VCaP (cell line): Measurements from ENCODE around the gene LAMB4.

Experiments used
- H3K27ac ChIP-seq: fragments of 450-650 bp; 2 replicates; pipeline ENCODE4 v1.5.1; 2017
- CTCF ChIP-seq: fragments of 450-650 bp; conservative IDR thresholded peaks from 2 replicates; pipeline ENCODE4 v1.5.1; 2017; ENCODE audit warnings: mild to moderate bottlenecking, moderate library complexity

Gene LAMB4

GRCh38 chr7:108008240-108008639, 121.9 kb downstream of the LAMB4 start:
- TF ChIP-seq CTCF, result no peak
- H3K27ac ChIP-seq, result no peak overlapping the region

GRCh38 chr7:108007762-108008161, 122.4 kb downstream of the LAMB4 start:
- TF ChIP-seq CTCF, result no peak
- no peak overlapping the region for H3K27ac ChIP-seq

GRCh38 chr7:108007261-108007660, 122.9 kb downstream of the LAMB4 start:
- no peak for TF ChIP-seq CTCF

GRCh38 chr7:108004220-108005142, 125.7 kb downstream of the LAMB4 start:
- H3K27ac ChIP-seq, result peak overlapping the region; percentile 95
- no peak for TF ChIP-seq CTCF

More at GRCh38 chr7:108007261-108007660, 122.9 kb downstream of the LAMB4 start:
- no peak overlapping the region for H3K27ac ChIP-seq

- no peak for TF ChIP-seq CTCF
- H3K27ac ChIP-seq, result peak overlapping the region; percentile 95
These were observed 126.6 kb downstream of the LAMB4 start for GRCh38 chr7:108003599-108003935.

- H3K27ac ChIP-seq, result peak within 1 kb of the TSS; percentile 95
- no peak; the same call in 1 of the 2 replicates for TF ChIP-seq CTCF
These were observed 127.2 kb downstream of the LAMB4 start, which contains the start of gene LAMB1 for GRCh38 chr7:108002726-108003598. Gene LAMB1, minus strand, starts transcription at chr7:108003161. Its CDS starts 276 bp downstream, at chr7:108002885.
